Left lung (tissue), 10 donors: Measurements from ENCODE around the gene DACT3. TPM values are rescaled to one million over a fixed set of nuclear protein-coding genes. Genes with fewer than 3 reads are reported as not detected.

Experiments used
- ATAC-seq: fragments of 200-7000 bp; cut with Tn5 transposase; one replicate; pipeline ENCODE4 v1.9.1; 2020; ENCODE audit warnings: moderate library complexity
- DNase-seq, 4 donors: peaks; one replicate each; pipeline ENCODE4 v3.0.0-alpha.2; 2013 to 2020
- H3K27ac ChIP-seq, 2 donors: fragments of 200-600 bp; sonication (generic) in 1 of 2; one replicate each; pipeline versions ENCODE4 v1.5.0 to v1.8.0; 2020 to 2021
- H3K27me3 ChIP-seq, 2 donors: fragments of 200-600 bp; sonication (generic) in 1 of 2; one replicate each; pipeline versions ENCODE4 v1.5.0 to v1.8.0; 2020 to 2021
- H3K36me3 ChIP-seq, 2 donors: fragments of 200-600 bp; sonication (generic) in 1 of 2; one replicate each; pipeline versions ENCODE4 v1.5.0 to v1.8.0; 2020 to 2021
- H3K4me1 ChIP-seq, 2 donors: fragments of 200-600 bp; one replicate each; pipeline ENCODE4 v1.8.0; 2021
- H3K4me3 ChIP-seq, 2 donors: fragments of 200-600 bp; sonication (generic) in 1 of 2; one replicate each; pipeline versions ENCODE4 v1.5.0 to v1.8.0; 2020 to 2021; ENCODE audit warnings: mild to moderate bottlenecking in 1 of 2
- H3K9me3 ChIP-seq, 2 donors: fragments of 200-600 bp; sonication (generic) in 1 of 2; one replicate each; pipeline versions ENCODE4 v1.5.0 to v1.8.0; 2020 to 2021
- intact Hi-C, 2 donors: fragments of 100-400 bp; cut with DNase I; formaldehyde crosslinking; loops; one replicate each; pipeline versions ENCODE4 v1.11.2 to v1.14.2; 2022
- polyA plus RNA-seq, 6 donors: library from polyadenylated mRNA; unstranded; fragments of 120-200 nt; gene quantifications; one replicate each; pipeline ENCODE4 v1.2.1, GENCODE V29; 2013; ENCODE audit not compliant: insufficient read length in 6 of 6
- total RNA-seq, 2 donors: library from RNA; stranded (reverse); fragmentation: NEBNext Ultra II Directional; extraction: Animal tissue kit (Norgen Biotek cat#: 25700); gene quantifications; one replicate each; pipeline ENCODE4 v1.2.1, GENCODE V29; 2021
- TF ChIP-seq, protein P1 (sequence below), 2 donors: fragments of 200-600 bp; sonication (generic) in 1 of 2; IDR thresholded peaks; one replicate each; pipeline versions ENCODE4 v1.5.0 to v1.8.0; 2021; ENCODE audit warnings: antibody characterized with exemption in 2 of 2
- donor health status: DM: no; HTN: yes; CAD: no.
- donor health status: DM: no; HTN: no; CAD: no.

Gene DACT3
- total and polyA plus RNA-seq, 8 donors: 6.6 to 53.4 (median 43.2) TPM

DNA sequence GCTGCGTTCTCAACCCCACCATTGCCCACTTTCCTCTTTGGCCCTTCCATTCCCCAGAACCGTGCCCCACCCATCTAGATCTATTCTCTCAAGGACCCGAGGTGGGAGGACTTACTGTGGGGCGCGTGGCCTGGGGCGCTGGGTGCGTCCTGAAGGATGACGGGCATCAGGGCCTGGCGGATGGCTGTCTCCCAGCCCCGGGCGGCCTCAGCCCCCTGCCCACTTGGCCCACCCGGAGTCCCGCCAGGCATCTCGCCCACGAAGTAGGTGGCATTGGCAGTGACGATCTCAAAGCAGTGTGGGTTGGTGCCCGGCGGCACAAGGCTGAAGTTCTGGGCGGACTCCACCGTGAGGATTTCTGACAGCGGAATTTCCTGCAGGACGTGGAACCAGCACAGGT, 32.8 kb upstream of the DACT3 start:
- H3K27me3 ChIP-seq: no peaks in the 10 kb centered on the region
- no peak for DNase-seq
- ATAC-seq: no peak
- intact Hi-C loops: no loop called here
- TF ChIP-seq, protein P1, sequence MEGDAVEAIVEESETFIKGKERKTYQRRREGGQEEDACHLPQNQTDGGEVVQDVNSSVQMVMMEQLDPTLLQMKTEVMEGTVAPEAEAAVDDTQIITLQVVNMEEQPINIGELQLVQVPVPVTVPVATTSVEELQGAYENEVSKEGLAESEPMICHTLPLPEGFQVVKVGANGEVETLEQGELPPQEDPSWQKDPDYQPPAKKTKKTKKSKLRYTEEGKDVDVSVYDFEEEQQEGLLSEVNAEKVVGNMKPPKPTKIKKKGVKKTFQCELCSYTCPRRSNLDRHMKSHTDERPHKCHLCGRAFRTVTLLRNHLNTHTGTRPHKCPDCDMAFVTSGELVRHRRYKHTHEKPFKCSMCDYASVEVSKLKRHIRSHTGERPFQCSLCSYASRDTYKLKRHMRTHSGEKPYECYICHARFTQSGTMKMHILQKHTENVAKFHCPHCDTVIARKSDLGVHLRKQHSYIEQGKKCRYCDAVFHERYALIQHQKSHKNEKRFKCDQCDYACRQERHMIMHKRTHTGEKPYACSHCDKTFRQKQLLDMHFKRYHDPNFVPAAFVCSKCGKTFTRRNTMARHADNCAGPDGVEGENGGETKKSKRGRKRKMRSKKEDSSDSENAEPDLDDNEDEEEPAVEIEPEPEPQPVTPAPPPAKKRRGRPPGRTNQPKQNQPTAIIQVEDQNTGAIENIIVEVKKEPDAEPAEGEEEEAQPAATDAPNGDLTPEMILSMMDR (IDR thresholded peaks at IDR 0.05): no peak
- no peaks in the 10 kb centered on the region for H3K9me3 ChIP-seq
- H3K4me3 ChIP-seq: no peak overlapping the region
- no peak overlapping the region for H3K27ac ChIP-seq
- peaks cover 0 to 96% of the 10 kb centered on the region in 2 donors for H3K36me3 ChIP-seq
- H3K4me1 ChIP-seq: peaks cover 0 to 8% of the 10 kb centered on the region in 2 donors

DNA sequence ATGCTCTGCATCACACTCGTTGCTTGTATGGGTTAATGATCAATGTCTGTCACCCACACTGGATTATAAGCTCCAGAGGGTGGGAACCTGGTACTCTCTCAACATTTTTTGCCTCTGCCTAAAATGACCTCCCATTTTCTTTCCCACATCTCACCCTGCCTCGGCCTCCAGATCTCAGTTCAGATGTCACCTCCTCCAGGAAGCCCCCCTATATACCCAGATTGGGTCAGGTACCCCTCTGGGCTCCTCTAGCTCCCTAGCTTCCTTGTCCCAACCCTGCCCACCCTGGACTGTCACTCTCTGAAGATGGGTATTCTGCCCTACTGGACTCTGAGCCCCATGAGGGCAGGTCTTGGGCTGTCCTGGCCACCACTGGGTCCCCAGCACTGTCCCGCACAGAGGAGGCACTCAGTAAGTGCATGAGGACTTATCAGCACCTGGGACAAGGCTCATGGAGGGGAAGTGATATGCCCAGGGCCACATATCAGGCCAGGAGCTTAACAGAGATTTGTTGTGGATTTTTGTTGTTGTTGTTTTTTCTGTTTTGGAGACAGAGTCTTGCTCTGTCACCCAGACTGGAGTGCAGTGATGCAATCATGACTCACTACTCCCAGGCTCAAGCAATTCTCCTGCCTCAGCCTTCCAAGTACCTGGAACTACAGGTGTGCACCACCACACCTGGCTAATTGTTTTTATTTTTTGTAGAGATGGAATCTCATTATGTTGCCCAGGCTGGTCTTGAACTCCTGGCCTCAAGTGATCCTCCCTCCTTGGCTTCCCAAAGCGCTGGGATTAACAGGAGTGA, 32.1 kb upstream of the DACT3 start:
- Histone ChIP-seq H3K9me3 (no peaks in the 10 kb centered on the region), H3K36me3 (peaks cover 0 to 96% of the 10 kb centered on the region in 2 donors), H3K27ac (no peak overlapping the region), H3K4me3 (no peak overlapping the region), H3K4me1 (peaks cover 0 to 6% of the 10 kb centered on the region in 2 donors), H3K27me3 (no peaks in the 10 kb centered on the region)
- no peak for ATAC-seq
- DNase-seq: no peak
- intact Hi-C loops: no loop called here
- TF ChIP-seq, protein P1 (IDR thresholded peaks at IDR 0.05): no peak

DNA sequence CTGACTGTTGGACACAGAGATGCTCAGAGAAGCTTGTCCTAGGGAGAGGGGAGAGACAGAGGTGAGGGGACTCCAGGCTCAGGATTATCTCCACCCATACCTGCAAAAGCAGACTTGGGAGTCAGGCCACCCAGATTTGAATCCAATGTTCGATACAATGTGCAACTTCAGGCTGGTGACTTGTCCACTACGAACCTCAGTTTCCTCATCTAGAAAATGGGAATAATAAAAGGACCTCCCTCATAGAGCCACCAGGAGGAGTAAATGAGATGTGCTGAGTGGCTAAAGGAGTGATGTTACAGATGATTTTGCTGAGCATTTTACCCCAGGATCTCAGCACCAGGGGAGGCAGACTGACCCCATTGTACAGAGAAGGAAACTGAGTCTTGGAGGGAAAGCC, 31.0 kb upstream of the DACT3 start:
- no peaks in the 10 kb centered on the region for H3K4me1 ChIP-seq
- no peaks in the 10 kb centered on the region for H3K9me3 ChIP-seq
- H3K27me3 ChIP-seq: no peaks in the 10 kb centered on the region
- no peak overlapping the region for H3K27ac ChIP-seq
- DNase-seq (no peak), ATAC-seq (no peak)
- no peak overlapping the region for H3K4me3 ChIP-seq
- H3K36me3 ChIP-seq: peaks cover 0 to 100% of the 10 kb centered on the region in 2 donors
- intact Hi-C loops: no loop called here
- TF ChIP-seq, protein P1 (IDR thresholded peaks at IDR 0.05): no peak

DNA sequence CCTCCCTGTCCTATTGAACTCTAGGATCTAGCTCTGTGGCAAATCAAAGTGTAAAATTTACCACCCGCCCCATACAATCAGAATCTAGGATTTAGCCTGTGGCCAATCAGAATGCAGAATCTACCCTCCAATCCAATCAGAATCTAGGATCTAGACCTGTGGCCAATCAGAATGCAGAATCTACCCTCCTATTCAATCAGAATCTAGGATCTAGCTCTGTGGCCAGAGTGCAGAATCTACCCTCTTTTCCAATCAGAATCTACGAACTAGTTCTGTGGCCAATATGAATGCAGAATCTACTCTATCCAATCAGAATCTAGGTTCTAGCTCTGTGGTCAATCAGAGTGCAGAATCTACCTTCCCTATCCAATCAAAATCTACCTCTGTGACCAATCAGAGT, 30.1 kb upstream of the DACT3 start:
- Histone ChIP-seq H3K9me3 (no peaks in the 10 kb centered on the region), H3K36me3 (peaks cover 0 to 100% of the 10 kb centered on the region in 2 donors), H3K27me3 (no peaks in the 10 kb centered on the region), H3K4me3 (no peak overlapping the region), H3K27ac (no peak overlapping the region), H3K4me1 (no peaks in the 10 kb centered on the region)
- ATAC-seq (no peak), DNase-seq (no peak)
- intact Hi-C loops: no loop called here
- TF ChIP-seq, protein P1 (IDR thresholded peaks at IDR 0.05): no peak

DNA sequence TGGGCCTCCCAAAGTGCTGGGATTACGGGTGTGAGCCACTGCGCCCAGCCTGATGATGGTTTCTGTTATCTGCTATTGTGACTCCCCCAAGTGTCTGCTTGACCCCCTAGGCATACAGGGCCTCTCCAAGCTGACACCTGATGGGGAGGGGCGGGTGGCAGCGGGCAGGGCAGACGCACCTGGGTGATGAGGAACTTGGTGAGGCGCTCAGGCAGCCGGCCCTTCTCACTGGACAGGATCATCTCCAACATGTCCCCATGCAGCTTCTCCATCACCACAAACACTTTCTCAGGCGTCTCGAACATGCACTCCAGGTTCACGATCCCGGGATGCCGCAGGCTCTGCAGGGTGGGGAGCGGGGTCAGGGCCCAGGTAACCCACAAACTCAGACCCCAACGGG, 28.4 kb upstream of the DACT3 start:
- H3K27ac ChIP-seq: no peak overlapping the region
- H3K9me3 ChIP-seq: no peaks in the 10 kb centered on the region
- H3K27me3 ChIP-seq: no peaks in the 10 kb centered on the region
- H3K4me1 ChIP-seq: no peaks in the 10 kb centered on the region
- no peak for DNase-seq
- ATAC-seq: no peak
- intact Hi-C loops: no loop called here
- TF ChIP-seq, protein P1 (IDR thresholded peaks at IDR 0.05): no peak
- H3K4me3 ChIP-seq: no peak overlapping the region
- H3K36me3 ChIP-seq: peaks cover 0 to 100% of the 10 kb centered on the region in 2 donors
